Middle frontal gyrus (tissue), 1 donor: Measurements from ENCODE around the gene GPR39.
"Not testable (repeated sequence)": the region's sequence is repeated elsewhere in the genome, so short reads cannot be mapped to it uniquely, and the experiment has no call there.

Source experiments
- DNase-seq: peaks from one replicate; pipeline ENCODE4 v3.0.0-alpha.2; 2015; ENCODE audit warnings: low spot score; ENCODE audit errors: extremely low spot score

GPR39 gene

GRCh38 chr2:132489150-132489549 is 72.5 kb downstream of the GPR39 start:
- no peak for DNase-seq

DNA sequence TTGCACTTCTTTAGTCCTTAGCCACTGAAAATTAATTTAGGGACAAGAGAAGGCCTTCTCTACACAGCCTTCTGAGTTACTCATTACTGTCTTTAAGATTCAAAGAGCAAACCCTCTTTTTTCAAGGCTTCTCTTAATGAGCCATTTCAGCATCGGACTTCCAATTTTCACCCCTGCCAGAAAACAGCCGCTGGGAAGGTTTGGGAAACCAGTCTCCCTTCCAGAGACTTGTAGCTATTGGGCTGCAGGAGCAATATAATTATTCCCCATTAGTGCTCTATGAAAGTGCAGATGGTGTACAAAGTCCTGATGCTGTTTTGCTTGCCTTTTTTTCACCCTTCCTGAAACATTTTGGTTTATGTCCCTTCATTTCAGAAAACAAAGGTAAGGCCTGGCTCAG is 79.3 kb downstream of the GPR39 start:
- DNase-seq = no peak

- DNase-seq = no peak
These were observed 80.0 kb downstream of the GPR39 start for GRCh38 chr2:132496555-132496954.

DNA sequence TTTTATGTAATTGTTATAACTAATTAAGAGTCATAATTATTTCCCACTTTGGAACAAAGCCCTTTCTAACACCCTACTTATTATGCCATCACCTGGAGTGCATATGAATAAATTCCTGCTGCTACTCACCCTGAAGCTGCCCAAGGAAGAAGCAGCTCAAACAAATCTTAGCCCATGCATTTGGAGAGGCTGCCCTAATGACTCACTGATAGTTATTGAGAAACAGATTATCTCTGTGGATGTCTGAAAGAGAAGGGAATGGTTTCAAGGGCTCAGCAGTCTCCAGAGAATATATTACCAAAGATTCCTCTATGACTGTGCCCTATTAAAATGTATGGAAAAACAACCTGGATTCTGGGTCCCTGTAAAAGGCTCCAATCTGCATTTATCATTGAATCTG is 81.0 kb downstream of the GPR39 start:
- no peak for DNase-seq

DNA sequence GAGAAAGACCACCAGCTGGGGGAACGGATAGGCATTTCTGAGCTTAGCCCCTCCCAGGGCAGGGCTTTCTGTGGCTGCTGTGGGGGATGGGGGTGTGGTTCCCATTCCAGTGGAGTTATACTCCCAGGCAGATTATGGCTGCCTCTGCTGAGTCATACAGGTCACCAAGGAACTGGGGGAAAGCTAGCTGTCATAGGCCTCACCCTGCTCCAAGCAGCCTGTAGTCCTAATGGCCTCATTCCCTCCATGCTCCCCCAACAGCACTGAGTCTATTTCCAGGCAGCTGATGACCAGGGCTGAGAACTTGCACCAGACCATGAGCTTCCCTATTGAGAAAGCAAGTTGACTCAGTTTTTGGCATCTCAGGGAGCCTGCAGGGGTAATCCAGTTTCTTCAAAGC is 87.1 kb downstream of the GPR39 start:
- no peak for DNase-seq

- no peak for DNase-seq
These were observed 98.4 kb downstream of the GPR39 start for GRCh38 chr2:132515010-132515409.

DNA sequence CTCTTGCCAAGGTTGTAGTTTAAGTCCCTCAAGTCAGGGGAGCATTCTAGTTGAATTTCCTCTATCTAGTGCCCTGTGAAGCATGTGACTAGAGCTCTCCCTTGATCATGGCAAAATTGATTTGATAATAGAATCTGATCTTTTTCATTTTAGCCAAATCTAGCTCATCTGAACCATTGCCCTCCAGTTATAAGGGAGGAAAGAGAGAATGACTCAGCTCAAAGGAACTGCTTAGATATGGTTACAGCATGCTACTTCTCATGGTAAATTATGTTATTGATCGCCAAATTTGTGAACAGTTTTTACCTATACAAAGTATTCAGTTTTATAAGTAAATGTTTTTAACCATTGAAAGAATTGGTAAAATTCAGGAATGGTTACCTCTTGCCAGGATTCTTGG is 100.8 kb downstream of the GPR39 start:
- no peak for DNase-seq

DNA sequence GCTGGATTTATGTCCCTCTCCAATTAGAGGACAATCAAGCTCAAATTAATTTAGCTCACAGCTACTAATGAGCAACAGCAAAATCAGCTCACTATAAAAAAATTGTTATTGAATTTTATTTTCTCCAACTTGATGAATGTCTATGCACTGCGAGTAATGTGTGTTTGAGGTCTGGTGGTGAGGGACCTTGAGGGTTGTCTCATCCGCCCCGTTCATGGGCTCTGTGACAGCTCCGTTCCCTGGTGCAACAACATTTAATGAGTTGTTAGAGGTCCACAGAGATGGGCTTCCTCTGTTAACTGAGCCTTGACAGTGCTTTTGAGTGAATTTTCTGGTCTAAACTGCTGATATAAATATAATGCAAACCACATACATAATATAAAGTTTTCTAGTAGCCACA is 101.7 kb downstream of the GPR39 start:
- no peak for DNase-seq

DNA sequence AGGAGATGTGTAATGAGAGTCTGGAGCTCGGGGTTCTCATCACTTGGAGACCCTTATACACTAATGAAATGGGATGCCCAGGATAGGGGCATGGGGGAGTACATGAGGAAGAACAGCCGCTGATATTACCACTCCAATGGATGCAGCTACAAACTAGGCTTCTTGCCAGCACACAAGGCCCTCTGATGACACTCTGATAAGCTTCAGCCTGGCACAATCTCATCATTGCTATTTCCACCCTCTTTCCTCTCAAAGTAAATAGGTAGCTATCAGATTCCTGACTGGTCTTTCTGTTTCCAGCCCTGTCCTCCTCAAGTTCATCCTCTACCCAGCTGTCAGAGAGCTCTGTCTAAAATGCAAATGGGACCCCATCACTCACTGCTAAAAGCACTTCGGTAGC is 103.0 kb downstream of the GPR39 start:
- DNase-seq = no peak

DNA sequence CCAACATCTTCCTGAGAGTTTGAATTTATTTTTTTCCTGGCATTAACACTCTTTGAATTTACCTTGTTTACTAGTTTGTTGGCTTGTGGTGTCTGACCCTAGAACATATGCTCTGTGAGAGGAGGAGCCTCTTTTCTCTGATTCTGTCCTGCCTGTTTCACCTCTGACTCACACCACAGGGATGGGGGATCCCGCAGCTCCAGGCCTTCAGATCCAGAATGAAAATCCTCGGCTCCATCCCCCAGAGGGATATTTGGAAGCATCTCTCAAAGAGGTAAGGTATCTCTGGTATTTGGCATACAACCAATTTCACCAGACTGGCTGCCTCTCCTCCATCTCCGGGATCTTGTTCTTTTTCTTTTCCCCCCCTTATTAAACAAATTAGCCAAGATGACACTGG is 104.7 kb downstream of the GPR39 start:
- no peak for DNase-seq

GRCh38 chr2:132522901-132523300 is 106.3 kb downstream of the GPR39 start:
- DNase-seq = no peak

DNA sequence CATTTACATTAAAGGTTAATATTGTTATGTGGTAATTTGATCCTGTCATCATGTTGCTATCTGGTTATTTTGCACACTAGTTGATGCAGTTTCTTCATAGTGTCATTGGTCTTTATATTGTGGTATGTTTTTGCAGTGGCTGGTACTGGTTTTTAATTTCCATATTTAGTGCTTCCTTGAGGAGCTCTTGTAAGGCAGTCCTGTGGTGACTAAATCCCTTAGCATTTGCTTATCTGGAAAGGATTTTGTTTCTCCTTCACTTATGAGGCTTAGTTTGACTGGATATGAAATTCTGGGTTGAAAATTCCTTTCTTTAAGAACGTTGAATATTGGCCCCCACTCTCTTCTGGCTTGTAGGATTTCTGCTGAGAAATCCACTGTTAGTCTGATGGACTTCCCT is 120.5 kb downstream of the GPR39 start:
- DNase-seq = not testable (repeated sequence)

DNA sequence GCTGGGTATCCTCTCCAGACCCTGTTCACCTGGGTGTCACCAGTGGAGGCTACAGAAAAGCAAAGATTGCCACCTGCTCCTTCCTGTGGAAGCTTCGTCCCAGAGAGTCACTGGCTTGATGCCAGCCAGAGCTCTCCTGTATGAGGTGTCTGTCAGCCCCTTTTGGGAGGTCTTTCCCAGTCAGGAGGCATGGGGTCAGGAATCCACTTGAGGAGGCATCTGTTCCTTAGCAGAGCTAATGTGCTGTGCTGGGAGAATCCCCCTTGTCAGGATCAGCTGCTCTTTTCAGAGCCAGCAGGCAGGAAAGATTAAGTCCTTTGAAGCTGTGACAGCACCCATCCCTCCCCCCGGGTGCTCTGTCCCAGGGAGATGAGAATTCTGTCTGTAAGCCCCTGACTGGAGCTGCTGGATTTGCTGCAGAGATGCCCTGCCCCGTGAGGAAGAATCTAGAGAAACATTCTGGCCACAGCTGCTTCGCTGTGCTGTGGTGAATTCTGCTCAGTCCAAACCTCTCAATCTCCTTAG is 121.8 kb downstream of the GPR39 start:
- no peak for DNase-seq

DNA sequence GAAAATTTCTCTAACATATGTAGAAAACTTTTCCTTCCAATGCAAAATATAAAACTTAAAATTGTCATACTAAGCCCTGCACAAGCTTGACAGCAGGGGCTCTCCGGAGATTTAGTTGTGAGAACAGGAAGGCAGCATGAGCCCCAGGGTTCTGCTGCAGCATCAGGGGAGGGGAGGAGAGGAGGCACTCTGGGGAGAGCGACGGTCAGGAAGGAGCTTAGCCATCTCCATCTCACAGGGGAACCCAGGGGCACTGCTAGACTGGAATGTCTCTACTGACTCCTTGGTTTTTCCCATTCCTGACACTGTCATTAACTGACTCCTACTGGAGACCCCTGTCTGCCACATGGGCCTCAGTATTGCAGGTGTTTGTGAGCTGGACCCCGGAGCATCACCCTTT is 123.6 kb downstream of the GPR39 start:
- no peak for DNase-seq

DNA sequence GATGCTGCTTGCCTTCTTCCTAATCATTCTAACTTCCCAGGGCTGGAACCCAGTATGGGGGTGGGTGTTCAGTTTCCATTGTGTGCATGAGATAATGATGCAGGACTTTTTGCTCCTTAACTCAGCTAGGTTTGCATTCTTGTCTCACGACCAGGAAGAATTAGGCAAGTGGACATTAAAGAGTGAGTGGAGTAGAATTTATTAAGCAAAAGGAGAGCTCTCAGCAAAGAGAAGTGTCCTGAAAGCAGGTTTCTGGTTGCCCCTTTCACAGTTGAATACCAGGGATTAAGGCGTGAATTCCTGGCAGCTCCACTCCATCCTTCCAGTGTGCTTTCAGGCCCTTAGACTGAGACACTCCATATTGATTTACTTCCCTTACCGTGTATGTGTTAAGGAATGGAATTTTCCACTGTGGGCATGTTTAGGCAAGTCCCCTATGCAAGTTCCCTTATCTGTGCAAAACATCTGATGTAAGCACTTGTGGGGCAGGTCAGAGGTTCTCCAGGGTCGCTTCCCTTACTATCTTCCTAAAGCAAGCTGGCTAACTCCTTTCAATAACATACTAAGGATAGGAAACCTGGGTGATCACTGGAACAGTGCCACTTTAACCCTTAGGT is 126.5 kb downstream of the GPR39 start:
- DNase-seq = no peak

DNA sequence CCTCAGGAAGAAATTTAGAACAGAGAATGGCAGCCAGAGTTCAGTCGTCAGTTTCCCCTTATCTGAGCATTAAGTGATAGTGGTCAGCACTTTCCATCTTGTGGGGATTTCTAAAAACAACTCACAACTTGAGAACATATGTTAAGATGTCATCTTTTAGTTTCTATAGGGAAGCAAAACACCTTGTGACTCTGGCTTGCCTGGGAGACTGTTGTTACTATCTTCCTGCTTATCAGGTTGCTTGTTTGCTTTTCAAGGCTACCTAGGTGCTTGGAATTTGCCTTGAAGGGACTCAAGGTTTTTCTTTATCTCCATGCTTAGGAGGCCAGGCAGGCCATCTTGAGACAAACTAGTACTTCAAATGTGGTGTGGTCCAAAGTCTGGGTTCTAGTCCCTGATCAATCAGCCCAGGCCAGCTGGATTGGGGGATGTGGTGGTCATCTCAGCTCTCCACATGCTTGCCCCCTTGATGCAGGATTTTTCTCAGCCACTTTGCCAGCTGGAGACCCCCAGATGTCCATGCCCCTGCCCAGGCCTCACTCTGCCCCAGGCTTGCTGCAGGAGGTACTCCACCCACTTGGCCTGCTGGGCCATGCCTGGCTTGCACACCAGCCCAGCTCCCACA is 127.5 kb downstream of the GPR39 start:
- no peak for DNase-seq

DNA sequence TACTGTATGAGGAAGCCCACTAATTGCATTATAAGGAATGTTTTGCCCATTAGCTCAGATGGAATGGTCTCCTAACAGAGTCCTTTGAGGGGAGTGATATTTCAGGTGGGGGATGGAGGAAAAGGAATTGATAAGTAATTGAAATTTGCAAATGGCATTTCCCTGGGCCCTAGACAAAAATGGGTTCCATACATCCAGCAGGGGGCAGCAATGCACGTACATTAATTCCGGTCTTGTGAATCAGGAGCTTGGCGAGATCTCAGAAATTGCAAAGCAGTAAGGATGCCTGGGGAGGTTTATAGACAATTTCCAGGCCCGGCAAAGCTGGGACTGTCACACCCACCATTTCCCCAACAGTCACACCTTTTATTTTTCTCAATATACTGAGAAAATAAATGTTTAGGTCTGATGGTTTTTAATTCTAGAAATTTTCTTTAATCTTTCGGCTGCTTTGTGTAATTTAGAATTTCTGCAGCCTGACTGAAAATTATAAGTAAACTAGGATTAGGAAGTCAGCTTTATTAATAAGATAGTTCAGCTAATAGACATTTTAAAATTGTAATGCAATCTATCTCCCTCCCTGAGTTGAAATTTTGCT is 130.6 kb downstream of the GPR39 start:
- DNase-seq = peak; percentile 81

DNA sequence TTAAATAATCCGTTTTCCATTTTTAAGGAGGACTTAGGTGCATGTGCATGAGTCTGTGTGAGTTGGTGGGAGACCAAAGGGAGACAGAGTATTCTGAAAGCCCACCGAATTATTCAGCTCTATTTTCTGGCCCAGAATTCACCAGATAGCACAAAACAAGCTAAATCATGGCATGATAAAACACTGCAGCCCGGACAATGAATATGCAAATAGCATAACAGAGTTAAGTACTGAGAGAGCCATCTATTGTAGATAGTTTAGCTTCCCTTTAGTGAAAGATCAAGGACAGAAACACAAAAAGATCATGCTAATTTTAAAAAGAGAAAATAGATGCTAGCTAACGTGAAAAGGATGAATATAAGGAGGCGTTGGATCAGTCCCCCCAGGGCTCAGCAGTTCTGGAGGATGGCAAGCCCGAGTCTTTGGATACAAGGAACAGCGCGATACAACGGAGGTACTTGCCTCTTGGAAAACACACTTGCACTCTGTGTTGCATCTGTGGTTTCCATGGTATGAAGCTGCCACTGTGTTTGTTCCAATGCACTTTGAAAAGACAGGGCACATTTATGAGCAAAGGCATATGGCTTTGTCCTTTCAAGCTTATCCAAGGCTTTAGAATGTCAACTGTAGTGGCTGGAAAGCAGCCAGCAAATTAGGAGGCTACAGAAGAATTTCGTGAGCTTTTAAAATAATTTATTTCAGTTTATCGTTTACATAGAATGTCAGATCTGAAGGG is 133.5 kb downstream of the GPR39 start:
- DNase-seq = no peak

DNA sequence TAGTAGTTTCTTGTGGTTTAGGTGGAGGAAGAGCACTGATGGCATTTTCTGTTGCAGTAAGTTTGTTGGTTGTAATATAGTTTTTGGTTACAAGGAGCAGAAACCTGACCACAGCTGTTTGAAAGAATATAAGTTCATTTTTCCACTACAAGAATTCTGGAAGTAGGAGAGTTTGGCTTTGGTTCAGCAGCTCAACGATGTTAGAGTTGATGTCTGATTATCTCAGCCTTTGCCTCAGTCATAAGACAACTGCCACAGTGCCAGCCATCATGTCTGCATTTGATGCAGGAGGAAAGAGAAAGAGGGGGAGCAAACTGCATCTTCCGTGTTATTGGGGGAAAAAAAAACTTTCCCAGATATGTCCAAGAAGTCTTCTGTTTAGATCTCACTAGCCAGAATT is 134.3 kb downstream of the GPR39 start:
- no peak for DNase-seq

- DNase-seq = no peak
These were observed 141.1 kb downstream of the GPR39 start for GRCh38 chr2:132557694-132558093.

DNA sequence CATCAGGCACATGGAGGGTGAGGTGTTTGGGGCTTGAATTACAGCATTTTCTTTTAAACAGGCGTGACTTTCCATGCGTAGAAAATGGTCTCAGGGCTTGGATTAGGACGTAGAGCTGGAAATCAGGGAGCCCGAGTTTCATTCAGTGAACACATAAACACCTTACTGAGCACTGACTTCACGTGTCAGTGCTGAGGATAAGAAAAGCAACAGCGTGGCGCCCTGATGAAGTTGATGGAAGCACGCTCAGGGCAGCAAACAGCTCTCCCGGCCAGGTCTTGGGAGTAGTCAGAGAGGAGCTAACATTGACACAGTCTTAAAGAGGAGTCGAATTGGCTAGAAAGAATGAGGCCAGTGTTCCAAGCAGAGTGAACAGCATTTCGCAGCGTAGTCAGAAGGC is 142.7 kb downstream of the GPR39 start:
- DNase-seq = no peak

DNA sequence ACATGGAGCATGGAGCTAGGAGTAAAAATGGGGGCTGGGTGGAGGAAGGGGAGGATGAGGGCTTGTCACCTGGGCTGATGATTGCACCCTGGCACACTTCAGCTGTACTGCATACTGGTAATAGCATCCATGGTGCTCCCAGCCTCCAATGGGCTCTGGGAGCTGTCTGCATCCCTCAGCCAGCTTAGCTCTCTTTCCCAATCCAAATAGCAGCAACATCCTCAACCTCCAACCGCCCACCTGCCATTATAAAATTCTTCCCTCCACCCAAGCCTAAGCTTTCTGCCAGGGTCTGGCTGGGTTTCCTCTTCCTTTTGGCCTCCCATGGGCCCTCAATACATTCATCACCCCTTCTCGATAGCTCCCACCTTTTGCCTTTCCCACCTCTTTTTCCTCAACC is 143.3 kb downstream of the GPR39 start:
- no peak for DNase-seq
